ENCODE data around the gene ZMYM1. TPM values are rescaled to one million over a fixed set of nuclear protein-coding genes. Genes with fewer than 3 reads are reported as not detected.
"Not testable (repeated sequence)": the region's sequence is repeated elsewhere in the genome, so short reads cannot be mapped to it uniquely, and the experiment has no call there.

ZMYM1 gene
- polyA plus RNA-seq, 3 donors from 2014 or later = 8.6 to 18.9 (median 10.2) TPM

GRCh38 chr1:35049116-35049515, 30.1 kb upstream of the ZMYM1 start:
- no peak for DNase-seq
- no peaks in the 10 kb centered on the region for H3K36me3 Mint-ChIP-seq
- peaks cover 0 to 4% (median 0%) of the 10 kb centered on the region in 6 donors for H3K9me3 Mint-ChIP-seq
- H3K27ac Mint-ChIP-seq = no peak overlapping the region
- peaks cover 0 to 4% (median 0%) of the 10 kb centered on the region in 3 donors for H3K27me3 Mint-ChIP-seq (ENCODE audit: low read depth in 3 of 3)
- no peak overlapping the region for H3K4me3 Mint-ChIP-seq
- no peaks in the 10 kb centered on the region for H3K4me1 Mint-ChIP-seq

DNA sequence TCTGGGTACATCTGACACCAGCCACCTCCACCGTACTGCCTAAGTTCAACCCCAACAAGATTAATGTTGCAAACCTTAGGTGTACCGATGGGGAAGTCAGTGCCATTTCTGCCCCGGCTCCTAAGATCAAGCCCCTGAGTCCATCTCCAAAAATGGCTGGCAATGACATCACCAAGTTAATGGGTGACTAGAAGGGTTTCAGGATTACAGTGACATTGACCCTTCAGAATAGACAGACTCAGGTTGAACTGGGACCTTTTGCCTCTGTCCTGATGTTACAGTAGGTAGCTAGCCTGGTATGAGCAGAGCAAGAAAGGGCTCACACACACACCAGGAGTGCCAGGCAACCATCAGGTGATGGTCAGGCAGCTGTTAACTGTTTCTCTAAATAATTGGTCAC, 25.8 kb upstream of the ZMYM1 start:
- Mint-ChIP-seq H3K27ac (no peak overlapping the region), H3K4me3 (no peak overlapping the region), H3K36me3 (no peaks in the 10 kb centered on the region), H3K9me3 (peaks cover 0 to 4% (median 0%) of the 10 kb centered on the region in 6 donors), H3K4me1 (no peaks in the 10 kb centered on the region), H3K27me3 (ENCODE audit: low read depth in 3 of 3) (peaks cover 0 to 9% (median 5%) of the 10 kb centered on the region in 3 donors)
- DNase-seq = no peak

GRCh38 chr1:35054282-35054681, 24.9 kb upstream of the ZMYM1 start:
- not testable (repeated sequence) for H3K36me3 Mint-ChIP-seq; H3K4me1 Mint-ChIP-seq; H3K4me3 Mint-ChIP-seq; H3K27ac Mint-ChIP-seq; H3K9me3 Mint-ChIP-seq; DNase-seq; H3K27me3 Mint-ChIP-seq (ENCODE audit: low read depth in 3 of 3)

DNA sequence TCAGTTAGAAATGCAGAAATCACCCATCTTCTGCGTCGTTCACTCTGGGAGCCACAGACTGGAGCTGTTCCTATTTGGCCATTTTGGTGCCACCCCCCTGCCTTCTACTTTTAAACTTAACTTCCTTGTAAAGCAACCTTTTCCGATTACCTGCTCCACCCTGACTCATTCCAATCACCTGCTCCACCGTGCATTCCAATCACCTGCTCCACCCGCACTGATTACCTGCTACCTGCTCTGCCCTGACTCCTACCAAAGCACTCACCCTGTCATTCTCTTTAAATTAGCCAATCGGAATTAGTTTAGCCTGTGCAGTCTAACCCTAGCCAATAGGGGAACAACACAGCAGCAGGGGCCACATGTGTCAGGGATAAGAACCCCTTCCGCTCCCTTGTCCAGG, 20.9 kb upstream of the ZMYM1 start:
- not testable (repeated sequence) for H3K4me3 Mint-ChIP-seq, H3K9me3 Mint-ChIP-seq, H3K27ac Mint-ChIP-seq, H3K36me3 Mint-ChIP-seq, DNase-seq, H3K4me1 Mint-ChIP-seq
- H3K27me3 Mint-ChIP-seq (ENCODE audit: low read depth in 3 of 3) = peaks cover 0 to 11% (median 3%) of the 10 kb centered on the region in 3 donors

GRCh38 chr1:35058988-35059387, 20.2 kb upstream of the ZMYM1 start:
- peak in 1 of 3 donors; percentile 3 for DNase-seq
- H3K4me1 Mint-ChIP-seq = no peaks in the 10 kb centered on the region
- H3K9me3 Mint-ChIP-seq = peaks cover 0 to 5% (median 0%) of the 10 kb centered on the region in 6 donors
- peaks cover 0 to 11% (median 3%) of the 10 kb centered on the region in 3 donors for H3K27me3 Mint-ChIP-seq (ENCODE audit: low read depth in 3 of 3)
- H3K4me3 Mint-ChIP-seq = no peak overlapping the region
- peaks cover 0 to 9% (median 0%) of the 10 kb centered on the region in 3 donors for H3K36me3 Mint-ChIP-seq
- H3K27ac Mint-ChIP-seq = no peak overlapping the region

GRCh38 chr1:35062518-35063196, 16.5 kb upstream of the ZMYM1 start:
- Mint-ChIP-seq H3K27ac (no peak overlapping the region), H3K4me3 (no peak overlapping the region), H3K4me1 (no peaks in the 10 kb centered on the region), H3K27me3 (ENCODE audit: low read depth in 3 of 3) (peaks cover 0 to 4% (median 2%) of the 10 kb centered on the region in 3 donors), H3K9me3 (peaks cover 0 to 4% (median 0%) of the 10 kb centered on the region in 6 donors), H3K36me3 (peaks cover 0 to 9% (median 0%) of the 10 kb centered on the region in 3 donors)
- DNase-seq = no peak

DNA sequence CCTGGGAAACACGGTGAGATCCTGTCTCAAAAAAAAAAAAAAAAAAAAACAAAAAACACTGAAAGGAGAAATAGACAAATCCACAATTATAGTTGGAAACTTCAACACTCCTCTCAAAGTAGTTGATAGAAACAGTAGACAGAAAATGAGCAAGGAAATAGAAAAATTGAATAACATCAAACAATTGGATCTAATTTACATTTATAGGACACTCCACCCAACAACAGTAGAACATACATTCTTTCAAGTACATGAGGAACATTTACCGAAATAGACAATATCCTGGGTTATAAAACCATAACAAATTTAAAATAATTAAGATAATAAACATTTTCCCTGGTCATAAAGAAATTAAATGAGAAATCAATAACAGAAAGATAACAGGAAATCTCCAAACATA, 14.9 kb upstream of the ZMYM1 start:
- H3K36me3 Mint-ChIP-seq = peaks cover 0 to 7% (median 0%) of the 10 kb centered on the region in 3 donors

DNA sequence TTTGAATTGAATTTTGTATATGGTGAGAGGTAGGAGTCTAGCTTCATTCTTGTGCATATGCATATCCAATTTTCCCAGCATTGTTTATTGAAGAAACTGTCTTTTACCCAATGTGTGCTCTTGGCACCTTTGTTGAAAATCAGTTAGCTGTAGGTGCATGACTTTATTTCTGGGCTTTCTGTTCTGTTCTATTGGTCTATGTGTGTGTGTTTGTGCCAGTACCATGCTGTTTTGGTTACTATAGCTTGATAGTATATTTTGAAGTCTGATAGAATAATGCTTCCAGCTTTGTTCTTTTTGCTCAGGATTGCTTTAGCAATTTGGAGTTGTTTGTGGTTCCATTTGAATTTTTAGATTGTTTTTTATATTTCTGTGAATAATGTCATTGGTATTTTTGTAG, 9.4 kb upstream of the ZMYM1 start:
- no peak overlapping the region for H3K4me3 Mint-ChIP-seq
- peaks cover 0 to 4% (median 0%) of the 10 kb centered on the region in 3 donors for H3K36me3 Mint-ChIP-seq
- no peaks in the 10 kb centered on the region for H3K4me1 Mint-ChIP-seq
- no peak overlapping the region for H3K27ac Mint-ChIP-seq
- no peaks in the 10 kb centered on the region for H3K9me3 Mint-ChIP-seq
- H3K27me3 Mint-ChIP-seq (ENCODE audit: low read depth in 3 of 3) = peaks cover 0 to 5% (median 0%) of the 10 kb centered on the region in 3 donors
- no peak for DNase-seq

More for the DNA sequence above, 14.9 kb upstream of the ZMYM1 start:
- Mint-ChIP-seq H3K4me3 (no peak overlapping the region), H3K27ac (no peak overlapping the region), H3K27me3 (ENCODE audit: low read depth in 3 of 3) (peaks cover 0 to 2% (median 0%) of the 10 kb centered on the region in 3 donors), H3K9me3 (peaks cover 0 to 4% (median 0%) of the 10 kb centered on the region in 6 donors), H3K4me1 (no peaks in the 10 kb centered on the region)
- DNase-seq = no peak

DNA sequence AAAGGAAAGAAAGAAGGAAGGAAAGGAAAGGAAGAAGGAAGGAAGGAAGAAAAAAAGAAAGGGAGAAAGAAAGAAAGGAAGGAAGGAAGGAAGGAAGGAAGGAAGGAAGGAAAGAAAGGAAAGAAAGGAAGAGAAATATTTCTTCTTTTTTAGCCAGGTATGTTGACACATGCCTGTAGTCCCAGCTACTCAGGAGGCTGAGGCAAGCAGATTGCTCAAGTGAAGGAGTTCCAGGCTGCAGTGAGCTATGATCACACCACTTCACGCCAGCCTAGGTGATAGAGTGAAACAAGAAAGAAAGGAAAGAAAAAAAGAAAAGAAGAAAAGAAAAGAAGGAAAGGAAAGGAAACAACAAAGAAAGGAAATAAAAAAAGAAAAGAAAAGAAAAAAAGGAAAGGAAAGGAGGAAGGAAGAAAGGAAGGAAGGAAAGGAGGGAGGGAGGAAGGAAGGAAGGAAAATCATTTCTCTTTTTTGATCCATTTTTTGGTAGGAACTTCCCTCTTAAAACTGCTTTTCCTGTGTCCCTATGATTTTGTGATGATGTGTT, 5.8 kb upstream of the ZMYM1 start:
- H3K9me3 Mint-ChIP-seq = peaks cover 0 to 2% (median 0%) of the 10 kb centered on the region in 6 donors
- peaks cover 0 to 4% (median 0%) of the 10 kb centered on the region in 3 donors for H3K36me3 Mint-ChIP-seq
- no peak overlapping the region for H3K4me3 Mint-ChIP-seq
- DNase-seq = no peak
- H3K27me3 Mint-ChIP-seq (ENCODE audit: low read depth in 3 of 3) = peaks cover 2 to 8% (median 3%) of the 10 kb centered on the region in 3 donors
- no peak overlapping the region for H3K27ac Mint-ChIP-seq
- H3K4me1 Mint-ChIP-seq = no peaks in the 10 kb centered on the region

DNA sequence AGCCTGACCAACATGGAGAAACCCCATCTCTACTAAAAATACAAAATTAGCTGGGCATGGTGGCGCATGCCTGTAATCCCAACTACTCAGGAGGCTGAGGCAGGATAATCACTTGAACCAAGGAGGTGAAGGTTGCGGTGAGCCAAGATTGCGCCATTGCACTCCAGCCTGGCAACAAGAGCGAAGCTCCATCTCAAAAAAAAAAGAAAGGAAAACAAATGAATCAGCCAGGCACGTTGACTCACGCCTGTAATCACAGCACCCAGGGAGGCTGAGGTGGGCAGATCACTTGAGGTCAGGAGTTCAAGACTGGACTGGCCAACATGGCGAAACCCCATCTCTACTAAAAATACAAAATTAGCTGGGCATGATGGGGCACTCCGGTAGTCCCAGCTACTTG, 2.8 kb upstream of the ZMYM1 start:
- DNase-seq, H3K4me3 Mint-ChIP-seq, H3K36me3 Mint-ChIP-seq, H3K27ac Mint-ChIP-seq, H3K9me3 Mint-ChIP-seq: not testable (repeated sequence)
- Mint-ChIP-seq H3K4me1 (peaks cover 27 to 29% of the 10 kb centered on the region in 2 donors), H3K27me3 (ENCODE audit: low read depth in 3 of 3) (peaks cover 9 to 11% (median 10%) of the 10 kb centered on the region in 3 donors)

DNA sequence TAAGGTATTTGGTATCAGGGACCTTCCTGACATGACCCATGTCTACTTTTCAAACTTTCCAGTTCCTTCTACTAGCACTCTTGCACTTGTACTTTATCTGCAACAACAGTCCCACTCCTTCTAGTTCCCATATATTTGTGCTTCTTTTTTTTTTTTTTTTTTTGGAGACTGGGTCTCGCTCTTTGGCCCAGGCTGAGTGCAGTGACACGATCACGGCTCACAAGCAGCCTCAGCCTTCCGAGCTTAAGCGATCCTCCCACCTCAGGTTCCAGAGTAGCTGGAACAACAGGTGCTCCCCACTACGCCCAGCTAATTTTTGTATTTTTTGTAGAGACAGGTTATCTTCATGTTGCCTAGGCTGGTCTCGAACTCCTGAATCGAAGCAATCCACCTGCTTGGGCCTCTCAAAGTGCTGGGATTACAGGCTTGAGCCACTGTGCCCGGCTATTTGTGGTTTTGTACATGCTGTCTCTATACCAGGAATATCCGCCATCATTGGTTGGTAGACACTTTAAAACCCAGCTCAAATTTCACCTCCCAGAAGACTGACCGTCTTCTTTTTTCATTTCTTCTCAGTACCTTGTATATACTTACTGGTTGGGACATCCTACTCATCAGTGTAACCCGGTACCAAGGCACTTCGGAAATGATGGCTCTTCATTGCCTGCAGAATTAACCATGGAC, 1.1 kb downstream of the ZMYM1 start:
- DNase-seq = no peak
- peak overlapping the region; percentile 96 to 100 (median 98) for H3K4me3 Mint-ChIP-seq
- H3K27me3 Mint-ChIP-seq (ENCODE audit: low read depth in 3 of 3) = peaks cover 2 to 11% (median 9%) of the 10 kb centered on the region in 3 donors
- peaks cover 37 to 54% of the 10 kb centered on the region in 2 donors for H3K4me1 Mint-ChIP-seq
- H3K27ac Mint-ChIP-seq = peak overlapping the region; percentile 99
- H3K9me3 Mint-ChIP-seq = no peaks in the 10 kb centered on the region
- peaks cover 0 to 3% (median 0%) of the 10 kb centered on the region in 3 donors for H3K36me3 Mint-ChIP-seq

GRCh38 chr1:35085421-35085820, 6.2 kb downstream of the ZMYM1 start:
- peaks cover 0 to 2% (median 1%) of the 10 kb centered on the region in 3 donors for H3K27me3 Mint-ChIP-seq (ENCODE audit: low read depth in 3 of 3)
- peaks cover 23 to 49% of the 10 kb centered on the region in 2 donors for H3K4me1 Mint-ChIP-seq
- H3K9me3 Mint-ChIP-seq = no peaks in the 10 kb centered on the region
- peaks cover 0 to 3% (median 0%) of the 10 kb centered on the region in 3 donors for H3K36me3 Mint-ChIP-seq
- no peak overlapping the region for H3K27ac Mint-ChIP-seq
- DNase-seq = no peak
- H3K4me3 Mint-ChIP-seq = no peak overlapping the region

GRCh38 chr1:35097224-35097623, 18.0 kb downstream of the ZMYM1 start:
- Mint-ChIP-seq H3K36me3 (peaks cover 11 to 21% (median 18%) of the 10 kb centered on the region in 3 donors), H3K27me3 (ENCODE audit: low read depth in 3 of 3) (peaks cover 0 to 2% (median 0%) of the 10 kb centered on the region in 3 donors), H3K4me1 (peaks cover 0 to 5% of the 10 kb centered on the region in 2 donors), H3K27ac (peak overlapping the region in 3 of 6 donors; percentile 28 to 56 (median 54)), H3K4me3 (no peak overlapping the region), H3K9me3 (no peaks in the 10 kb centered on the region)
- no peak for DNase-seq

GRCh38 chr1:35111106-35111505, 31.9 kb downstream of the ZMYM1 start:
- peaks cover 19 to 26% of the 10 kb centered on the region in 2 donors for H3K4me1 Mint-ChIP-seq
- H3K27me3 Mint-ChIP-seq (ENCODE audit: low read depth in 3 of 3) = peaks cover 0 to 1% (median 0%) of the 10 kb centered on the region in 3 donors
- peak overlapping the region in 1 of 6 donors; percentile 16 for H3K27ac Mint-ChIP-seq
- peaks cover 6 to 22% (median 11%) of the 10 kb centered on the region in 3 donors for H3K36me3 Mint-ChIP-seq
- no peak for DNase-seq
- H3K9me3 Mint-ChIP-seq = no peaks in the 10 kb centered on the region
- no peak overlapping the region for H3K4me3 Mint-ChIP-seq

All from immature natural killer cell (primary cell).